HG03469 (cell line): ENCODE results near the gene TET3.
A peak's percentile ranks its signal among the peaks of the same experiment; 100 is the strongest.

Experiments used
- ATAC-seq: cut with Tn5 transposase; IDR thresholded peaks from one replicate; pipeline ENCODE4 v1.9.1; 2021; ENCODE audit warnings: mild to moderate bottlenecking, moderate library complexity, moderate number of reproducible peaks; ENCODE audit not compliant: unreplicated experiment

TET3 gene

DNA sequence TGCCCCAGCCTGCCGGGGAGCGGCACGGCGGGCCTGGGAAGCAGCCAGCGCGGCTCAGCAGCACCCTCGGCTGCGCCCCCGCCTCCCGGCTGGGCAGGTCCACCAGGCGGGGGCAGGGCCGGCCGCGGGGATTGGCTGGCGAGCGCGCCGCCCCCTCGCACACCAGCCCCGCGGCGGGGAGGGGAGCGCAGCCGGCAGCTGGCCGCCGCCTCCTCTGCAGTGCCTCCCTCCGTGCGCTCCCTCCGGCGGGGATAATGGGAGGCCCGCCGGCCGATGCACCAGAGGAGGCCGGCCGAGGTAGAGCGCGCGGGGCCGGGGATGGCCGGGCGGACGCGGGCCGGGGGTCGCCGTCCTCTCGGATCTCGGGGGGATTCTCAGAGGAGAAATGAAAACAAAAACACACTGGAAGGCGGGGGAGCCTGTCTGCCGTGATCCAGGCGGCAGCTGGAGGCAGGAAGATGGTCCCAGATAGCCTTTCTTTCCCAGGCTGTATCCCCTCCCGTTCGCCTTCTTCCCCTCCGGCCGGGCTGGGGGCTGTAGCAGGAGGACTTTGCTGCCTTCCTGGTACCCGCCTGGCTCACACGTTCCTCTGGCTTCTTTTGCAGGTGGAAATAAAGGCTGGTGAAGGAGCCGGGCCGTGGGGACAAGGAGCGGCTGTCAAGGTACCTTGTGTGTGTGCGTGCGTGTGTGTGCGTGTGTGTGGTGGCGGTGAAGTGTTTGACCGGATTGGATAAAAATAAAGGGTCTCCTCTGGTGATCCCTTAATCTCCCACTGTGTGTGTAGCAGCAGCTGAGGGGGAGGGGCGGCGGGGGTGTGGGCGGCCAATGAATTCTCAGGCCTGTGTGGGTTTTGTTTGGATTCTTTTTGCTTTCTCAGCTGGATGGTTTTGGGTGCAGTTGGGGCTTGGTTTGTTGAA is 18.1 kb downstream of the TET3 start:
- ATAC-seq = peak; percentile 76

DNA sequence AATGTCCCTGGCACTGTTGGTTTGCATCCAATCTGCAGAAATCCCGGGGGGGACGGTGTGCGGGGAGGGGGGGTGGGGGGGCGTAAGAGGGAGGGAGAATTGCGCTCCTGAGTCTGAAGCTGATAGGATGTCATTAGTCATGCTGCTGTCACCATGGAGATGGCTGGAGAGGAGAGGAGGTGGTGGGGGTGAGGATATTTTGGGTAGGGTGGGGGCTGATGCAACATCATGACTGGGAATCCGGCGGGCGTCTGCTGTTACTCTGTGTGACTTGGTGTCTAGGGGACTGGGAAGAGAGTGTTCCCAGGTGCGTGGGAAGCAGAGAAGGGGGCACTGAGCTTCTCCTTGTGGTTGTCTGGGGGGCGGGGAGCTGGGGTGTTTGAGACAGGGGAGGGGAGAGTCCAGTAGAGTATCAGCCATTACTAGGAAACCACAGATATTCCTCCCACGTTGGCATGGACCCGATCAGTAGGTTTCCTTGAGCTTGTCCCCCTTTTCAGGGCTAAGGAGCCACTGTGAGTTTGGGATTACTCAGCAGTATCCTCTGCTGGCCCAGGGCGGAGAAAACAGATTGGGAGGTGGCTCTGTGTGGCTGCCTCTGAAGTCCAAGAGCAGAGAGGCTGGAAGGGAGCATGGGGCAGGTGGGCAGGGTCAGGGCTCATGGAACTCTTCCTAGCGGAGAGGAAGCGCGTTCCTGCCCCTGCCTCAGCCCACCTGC is 18.9 kb downstream of the TET3 start:
- ATAC-seq = no peak

DNA sequence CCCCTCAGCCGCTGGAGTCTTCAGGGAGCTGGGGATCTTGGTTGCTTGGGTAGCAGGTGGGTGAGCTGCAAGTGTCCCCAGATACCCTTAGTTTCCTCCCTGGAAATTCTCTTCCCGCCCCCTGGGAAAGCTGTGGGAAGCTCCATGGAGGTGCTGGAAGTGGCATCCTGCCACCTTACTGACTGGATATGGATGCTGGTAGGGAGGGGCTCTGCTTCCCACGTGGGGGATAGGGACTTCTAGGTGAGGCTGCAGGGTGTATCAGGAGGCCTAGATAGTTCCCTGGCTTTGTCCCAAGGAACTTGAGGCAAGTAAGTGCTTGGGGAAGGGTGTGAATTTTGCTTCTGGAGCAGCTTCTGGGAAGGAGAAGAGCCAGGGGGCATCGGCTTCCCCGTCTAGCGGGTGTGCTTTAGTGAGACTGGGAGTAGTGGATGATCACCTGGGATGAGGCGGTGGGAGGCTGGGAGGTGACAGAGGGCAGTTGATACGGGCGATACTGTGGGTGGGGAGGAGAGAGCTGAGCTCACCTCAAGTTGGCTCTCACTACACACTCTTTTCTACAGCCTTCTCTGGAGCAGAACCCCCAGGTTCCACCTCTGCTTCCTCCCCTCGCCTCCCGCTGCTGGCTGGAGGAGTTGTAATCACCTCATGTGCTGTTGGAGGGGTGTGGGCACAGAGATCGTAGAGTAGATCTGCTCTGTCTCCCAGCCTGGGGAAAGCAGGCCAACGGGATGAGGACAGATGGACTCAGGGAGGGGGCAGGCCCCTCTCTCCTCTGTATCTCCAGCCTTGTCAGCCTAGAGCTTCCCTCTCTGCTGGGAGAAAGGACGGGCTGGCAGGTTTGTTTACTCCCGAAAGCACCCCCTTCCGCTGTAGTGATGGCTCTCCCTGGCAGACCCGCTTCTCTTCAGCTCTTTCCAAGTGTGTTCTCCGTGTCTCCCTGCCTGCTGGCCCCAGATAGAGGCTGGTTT is 19.8 kb downstream of the TET3 start:
- no peak for ATAC-seq

DNA sequence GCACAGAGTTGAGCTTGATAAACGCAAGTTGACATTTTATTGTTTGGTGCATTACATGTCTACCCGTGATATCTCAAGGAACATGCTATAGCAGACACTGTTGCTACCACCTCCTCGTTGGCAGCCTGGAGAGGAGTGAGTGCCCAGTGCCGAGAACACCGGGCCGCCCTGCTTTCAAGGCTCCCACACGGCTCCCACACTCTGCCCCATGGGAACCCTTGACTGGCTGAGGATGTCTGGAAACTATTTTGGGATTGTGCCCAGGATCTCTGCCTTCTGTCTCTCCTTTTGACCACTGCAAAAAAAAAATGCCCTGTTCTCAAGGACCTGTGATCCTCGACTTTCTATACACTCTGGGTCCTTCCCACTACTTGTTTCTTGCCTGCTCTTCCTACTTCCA is 21.1 kb downstream of the TET3 start:
- no peak for ATAC-seq

DNA sequence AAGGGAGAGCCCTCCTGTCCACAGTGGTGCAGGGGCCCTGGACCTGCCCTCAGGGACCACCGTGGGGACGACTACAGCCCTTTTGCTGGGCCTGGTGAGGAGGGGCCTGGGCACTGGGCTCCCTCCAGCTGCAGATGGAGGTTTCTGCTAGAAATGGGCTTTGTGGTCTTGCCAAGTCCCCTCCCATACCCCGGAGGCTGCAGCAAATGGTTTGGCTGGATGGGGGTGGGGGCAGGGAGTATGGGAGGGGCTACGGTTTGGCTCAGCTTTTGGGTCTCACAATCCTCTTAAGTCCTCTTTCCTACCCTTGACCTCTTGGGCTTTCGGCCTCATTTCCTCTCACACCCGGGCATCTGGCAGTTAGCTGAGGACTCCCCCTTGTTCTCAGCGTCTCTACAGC is 21.7 kb downstream of the TET3 start:
- ATAC-seq = no peak

DNA sequence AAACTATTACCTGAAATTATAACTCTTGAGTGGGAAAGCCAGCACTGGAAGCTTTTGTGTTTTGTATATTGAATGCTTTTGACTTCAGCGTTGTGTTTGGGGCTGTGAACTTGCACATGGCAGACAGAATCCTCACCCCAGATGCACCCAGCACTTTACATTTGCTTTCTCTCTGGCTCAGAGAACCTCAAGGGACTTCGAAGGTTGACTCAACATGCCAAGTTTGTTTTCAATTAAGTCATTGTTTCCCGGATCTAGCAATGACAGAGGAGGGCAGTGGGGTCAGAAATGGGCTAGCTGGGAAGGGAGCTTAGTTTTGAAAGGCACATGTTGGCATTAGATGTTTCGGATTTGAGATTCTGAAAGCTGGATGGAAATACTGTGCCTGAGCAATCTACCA is 22.4 kb downstream of the TET3 start:
- ATAC-seq = no peak

DNA sequence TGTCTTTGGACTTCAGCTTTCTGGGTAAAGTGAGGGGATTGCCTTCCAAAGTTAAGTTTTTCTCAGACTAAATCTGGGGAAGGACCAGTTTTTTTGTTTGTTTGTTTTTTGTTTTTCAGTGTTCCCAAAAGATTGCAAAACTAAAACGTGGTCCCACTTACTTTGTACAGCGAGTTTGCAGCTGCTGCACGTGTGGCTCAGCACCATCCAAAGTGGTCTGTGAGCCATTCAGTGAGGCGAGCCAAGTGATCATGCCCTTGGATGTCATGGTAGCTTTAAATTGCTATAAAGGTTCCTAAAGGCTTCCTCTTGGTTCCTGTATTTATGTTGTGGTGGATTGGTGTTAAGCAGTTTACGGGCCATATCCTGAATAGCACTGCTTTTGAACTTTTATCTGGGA is 23.0 kb downstream of the TET3 start:
- ATAC-seq = no peak

DNA sequence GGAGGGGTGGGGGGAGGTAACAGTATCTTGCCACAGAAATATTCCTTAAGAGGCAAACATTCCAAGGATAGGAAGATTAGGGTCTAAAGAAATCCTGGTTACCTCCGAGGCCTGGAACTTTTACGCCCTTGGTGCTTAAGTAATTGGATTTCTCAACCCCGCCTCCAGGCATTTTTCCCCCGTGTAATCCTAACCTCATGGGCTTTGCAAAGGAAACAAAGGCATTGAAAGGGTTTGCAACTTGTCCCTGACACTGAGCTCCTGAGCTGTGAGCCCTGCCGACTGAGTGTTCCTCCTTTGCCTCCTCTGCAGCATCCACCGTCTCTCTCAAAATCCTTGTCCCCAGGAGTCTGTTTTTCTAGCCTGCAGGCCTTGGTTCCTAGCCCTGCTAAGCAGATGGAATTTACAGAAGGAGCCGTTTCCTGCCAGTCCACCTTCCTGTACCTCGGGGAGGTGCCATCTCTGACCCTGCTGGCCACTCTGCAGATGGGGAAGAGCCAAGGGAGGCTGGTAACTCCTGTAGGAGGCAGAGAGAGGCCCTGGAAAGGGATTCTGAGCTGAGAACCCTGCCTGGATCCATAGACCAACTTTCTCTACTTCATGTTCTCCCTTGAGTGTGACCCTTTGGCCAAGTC is 24.2 kb downstream of the TET3 start:
- ATAC-seq = no peak

DNA sequence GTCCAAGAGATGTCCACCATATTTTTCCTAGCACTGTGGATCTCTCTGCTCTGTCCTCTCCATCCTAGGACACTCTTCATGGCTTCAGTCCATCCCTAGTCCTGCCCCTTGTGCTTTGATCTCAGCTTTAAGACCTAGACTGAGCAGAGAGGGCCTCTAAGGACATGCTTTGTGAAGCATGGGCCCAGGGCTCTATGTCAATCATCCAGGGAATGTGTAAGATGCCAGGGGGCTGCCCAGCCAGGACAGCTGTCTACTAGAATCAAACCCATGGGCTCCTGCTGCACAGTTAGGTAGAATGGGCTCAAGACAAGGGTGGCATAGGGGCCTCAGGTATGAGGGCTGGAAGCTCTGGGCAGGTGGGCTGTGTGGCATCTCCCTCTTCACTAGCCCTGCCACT is 24.9 kb downstream of the TET3 start:
- ATAC-seq = no peak

DNA sequence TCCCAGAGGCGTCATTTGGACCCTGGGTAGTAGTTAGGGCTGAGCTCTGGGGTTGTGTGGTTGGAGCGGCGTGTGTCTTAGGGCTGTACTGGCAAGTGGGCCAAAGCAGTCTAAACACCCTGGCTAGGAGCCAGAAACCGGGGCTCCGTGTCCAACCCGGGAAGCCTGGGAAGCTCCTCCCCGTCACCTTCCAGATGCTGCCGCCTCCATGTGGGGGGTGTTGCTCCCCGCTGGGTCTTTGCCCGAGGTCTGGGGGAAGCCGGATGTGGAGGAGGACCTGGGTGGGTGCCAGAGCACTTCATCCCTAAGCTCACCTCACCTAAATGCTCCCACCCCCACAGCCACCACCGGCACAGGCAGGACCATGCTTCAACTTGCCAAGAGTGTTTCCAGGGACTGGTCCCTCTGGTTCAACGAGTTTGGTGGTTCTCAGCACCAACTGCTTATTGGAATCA is 25.4 kb downstream of the TET3 start:
- ATAC-seq = no peak

DNA sequence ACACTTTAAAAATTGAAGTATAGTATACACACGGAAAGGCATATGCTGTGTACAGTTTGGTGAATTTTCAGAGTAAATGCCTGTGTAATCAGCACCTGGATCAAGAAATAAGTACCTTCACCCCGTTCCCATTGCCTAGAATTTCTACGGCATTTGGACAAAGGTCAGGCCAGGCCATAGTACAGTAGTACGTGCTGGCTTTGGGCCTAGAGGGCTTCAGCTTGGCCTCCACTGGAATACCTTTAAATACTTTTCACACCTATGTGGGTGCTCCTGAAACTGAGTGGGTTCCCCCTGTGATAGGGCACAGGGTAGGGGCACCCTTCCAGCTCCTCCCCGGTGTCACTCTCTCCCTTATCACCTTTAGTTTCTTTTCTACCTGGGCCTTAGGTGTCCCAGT is 26.5 kb downstream of the TET3 start:
- ATAC-seq = no peak

DNA sequence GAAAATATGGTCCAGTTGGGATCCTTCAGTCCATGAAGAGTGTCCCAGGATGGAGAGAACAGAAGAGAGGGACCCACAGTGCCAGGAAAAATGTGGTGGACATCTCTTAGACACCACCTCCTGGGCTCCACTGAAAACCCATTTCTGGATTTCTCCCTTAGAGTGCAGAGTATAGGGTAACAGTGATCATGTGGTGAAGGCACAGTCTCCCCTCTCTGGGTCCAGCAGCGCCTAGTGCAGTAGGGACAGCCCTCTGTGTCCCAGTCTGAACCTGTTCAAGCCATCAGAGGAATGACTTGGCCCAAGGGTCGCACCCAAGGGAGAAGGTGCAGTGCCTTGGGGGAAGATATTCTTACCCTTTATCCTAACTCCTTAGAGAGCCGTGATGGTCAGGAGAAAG is 30.1 kb downstream of the TET3 start:
- ATAC-seq = no peak

DNA sequence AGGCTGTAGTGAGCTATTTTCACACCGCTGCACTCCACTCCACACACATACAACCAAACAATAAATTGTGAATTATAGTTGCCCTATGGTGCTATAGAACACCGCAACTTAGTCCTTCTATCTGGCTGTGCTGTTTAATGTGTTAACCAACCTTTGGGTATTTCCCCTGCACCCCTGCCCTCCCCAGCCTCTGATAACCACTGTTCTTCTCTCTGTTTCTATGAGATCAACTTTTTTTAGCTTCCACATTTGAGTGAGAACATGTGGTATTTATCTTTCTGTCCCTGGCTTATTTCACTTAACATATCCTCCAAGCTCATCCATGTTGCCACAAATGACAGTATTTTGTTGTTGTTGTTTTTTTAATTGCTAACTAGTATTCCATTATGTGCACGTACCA is 32.5 kb downstream of the TET3 start:
- ATAC-seq = no peak

DNA sequence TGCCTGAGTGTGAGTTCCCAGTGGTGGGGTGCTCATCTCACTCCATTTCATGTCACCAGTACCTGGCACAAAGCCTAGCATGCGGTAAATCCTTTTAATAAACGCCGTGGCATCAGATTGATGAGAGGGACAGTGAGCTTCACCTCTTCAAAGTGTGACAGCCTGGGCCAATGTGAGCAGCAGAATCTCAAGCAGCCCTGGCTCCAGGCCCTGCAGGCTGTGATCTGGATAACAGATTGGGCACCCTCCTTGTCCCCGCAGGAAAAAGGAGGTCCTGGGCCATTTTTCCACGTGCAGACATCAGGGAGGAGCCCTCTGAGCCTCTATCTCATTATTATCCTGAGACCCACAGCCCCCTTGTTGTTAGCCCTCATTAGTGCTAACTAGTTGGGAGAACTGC is 34.8 kb downstream of the TET3 start:
- no peak for ATAC-seq

DNA sequence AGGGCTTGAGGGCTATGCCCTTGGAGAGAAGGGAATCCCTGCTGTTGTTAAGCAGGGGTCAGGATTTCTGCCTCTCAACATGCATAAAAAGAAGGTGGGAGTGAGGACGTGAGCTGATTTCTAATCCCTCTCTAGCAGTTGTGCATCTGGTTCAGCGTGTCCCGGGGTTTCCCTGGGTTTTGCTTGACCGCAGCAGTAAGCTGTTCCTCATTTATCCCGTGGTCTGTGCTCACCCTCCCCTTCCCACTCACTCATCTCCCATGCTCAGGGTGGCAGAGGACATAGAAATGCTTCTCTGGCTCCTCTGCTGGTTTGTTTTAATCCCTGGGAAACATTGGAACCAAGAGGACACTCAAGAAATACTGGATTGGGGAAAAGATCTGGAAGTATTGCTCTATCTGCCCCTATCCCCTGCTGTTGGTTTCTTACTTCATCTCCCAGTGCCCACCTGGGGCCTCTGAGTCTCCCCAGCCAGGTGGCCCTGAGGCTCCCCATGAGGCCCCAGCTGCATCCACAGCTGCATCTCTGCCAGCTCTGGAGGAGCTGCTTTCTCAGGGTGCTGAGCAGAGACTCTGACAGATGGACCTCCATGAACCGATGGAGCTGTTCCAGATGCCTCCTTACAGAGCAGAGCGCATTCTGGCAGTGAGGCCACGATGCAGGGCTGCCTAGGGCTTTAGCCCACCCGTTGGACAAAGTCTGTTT is 36.1 kb downstream of the TET3 start:
- ATAC-seq = no peak

DNA sequence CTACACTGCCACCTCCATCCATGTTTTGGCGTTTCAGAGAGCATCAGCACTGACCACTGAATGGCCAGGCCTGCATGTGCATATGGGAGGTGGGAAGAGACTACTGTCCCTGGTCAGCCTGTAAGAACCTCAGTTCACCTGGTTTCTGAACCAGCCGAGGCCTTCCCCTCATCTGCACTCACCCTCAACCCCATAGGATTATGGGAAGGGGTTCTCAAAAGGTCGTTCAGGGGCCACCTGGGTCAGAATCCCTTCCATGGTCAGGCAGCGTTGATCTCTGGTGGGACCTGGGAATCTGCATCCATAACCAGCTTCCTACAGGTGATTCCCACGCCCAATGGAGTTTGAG is 36.7 kb downstream of the TET3 start:
- no peak for ATAC-seq

DNA sequence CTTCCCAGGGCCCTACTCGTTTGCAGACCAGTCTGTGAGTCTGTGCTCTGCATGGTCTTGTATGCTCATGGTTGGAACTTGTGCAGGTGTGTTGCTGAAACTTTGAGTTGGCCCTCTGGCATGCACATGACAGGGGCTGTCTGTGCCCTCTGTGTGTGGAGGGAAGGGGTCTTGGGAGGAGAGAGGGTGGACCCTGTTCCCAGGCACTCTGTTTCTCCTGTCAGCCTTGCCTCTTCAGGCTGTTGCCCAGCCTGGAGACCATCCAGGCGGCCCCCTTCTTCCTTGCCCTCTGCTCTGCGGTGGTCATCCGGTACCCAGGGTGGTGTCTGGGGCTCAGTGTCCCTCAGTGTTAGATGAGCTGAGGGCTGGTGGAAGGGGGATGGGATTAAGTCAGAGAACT is 39.5 kb downstream of the TET3 start:
- ATAC-seq = no peak

DNA sequence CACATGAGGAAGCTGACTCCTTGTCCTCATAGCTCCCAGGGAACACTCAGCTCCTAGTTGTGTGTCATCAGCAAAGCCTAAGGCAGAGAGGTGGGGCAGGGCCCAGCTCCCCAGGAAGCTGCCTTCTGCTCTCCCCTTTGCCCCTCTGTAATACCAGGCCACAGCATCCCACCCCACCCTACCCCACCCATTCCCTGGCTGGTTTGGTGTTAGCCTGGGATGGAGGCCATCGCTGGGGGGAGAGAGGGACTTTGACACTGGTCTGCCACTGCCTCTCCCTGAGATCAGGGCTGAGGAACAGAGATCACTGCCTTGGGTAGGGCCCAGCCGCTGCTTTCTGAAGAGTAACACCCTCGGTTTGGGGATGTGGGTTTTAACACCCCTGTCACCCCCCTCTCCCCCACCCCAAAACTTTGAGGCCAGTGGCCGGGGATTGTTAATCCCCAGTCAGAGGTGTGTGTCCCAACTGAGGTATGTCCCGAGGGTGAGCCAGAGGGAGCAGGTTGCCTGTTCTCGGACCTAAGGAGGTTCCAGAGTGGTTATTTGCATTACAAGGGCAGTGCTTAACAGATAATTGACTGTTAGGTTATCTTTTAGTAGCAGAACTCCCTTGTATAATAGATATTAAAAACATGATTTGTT is 41.4 kb downstream of the TET3 start:
- ATAC-seq = no peak

DNA sequence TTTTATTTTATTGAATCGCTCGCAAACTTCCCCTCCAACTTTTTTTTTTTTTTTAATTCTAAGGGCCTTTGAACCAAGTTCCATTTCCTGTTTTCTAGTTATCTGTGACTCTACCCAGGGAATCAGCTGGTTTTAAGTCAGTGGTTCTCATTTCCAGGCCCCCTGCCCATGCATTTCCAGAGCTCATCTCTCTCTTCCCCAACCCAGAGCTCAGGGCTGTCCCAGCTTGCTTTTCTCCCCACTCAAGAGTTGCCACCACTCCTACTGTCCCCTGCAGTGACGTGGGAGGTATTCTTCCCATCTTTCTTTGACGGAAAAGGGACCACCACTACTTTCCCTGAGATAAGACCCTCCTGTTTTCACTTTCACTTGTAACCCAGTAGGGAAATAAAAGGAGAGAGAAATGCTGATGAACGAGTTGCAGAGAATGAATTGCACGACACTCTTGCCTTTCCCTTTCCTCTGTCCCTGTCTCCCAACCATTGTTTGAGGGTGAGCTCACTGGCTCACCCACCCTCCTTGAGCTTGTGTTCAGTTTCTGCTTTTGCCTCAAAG is 42.1 kb downstream of the TET3 start:
- no peak for ATAC-seq
